Fibroblast of villous mesenchyme (primary cell): ENCODE measurements around the gene GOLIM4. TPM values are rescaled to one million over a fixed set of nuclear protein-coding genes. Genes with fewer than 3 reads are reported as not detected.
"Not testable (repeated sequence)": the region's sequence is repeated elsewhere in the genome, so short reads cannot be mapped to it uniquely, and the experiment has no call there.

Experiments
- DNase-seq: peaks from one replicate; pipeline ENCODE4 v3.0.0-alpha.2; 2010; ENCODE audit warnings: low read depth
- H3K4me3 ChIP-seq: 2 replicates; pipeline ENCODE4 v1.5.1; 2011; ENCODE audit warnings: low read depth, mild to moderate bottlenecking, low read length
- total RNA-seq: library from RNA; depleted of rRNA; stranded (reverse); fragments of >200 nt; gene quantifications from 2 replicates; pipeline ENCODE4 v1.2.3, GENCODE V29; 2012
- TF ChIP-seq, protein P1 (sequence below): IDR thresholded peaks from 2 replicates; pipeline ENCODE4 v1.5.1; 2012; ENCODE audit warnings: low read depth, mild to moderate bottlenecking, low read length; ENCODE audit not compliant: insufficient read depth

Gene GOLIM4
- total RNA-seq, 1 donor: 49.2 TPM

DNA sequence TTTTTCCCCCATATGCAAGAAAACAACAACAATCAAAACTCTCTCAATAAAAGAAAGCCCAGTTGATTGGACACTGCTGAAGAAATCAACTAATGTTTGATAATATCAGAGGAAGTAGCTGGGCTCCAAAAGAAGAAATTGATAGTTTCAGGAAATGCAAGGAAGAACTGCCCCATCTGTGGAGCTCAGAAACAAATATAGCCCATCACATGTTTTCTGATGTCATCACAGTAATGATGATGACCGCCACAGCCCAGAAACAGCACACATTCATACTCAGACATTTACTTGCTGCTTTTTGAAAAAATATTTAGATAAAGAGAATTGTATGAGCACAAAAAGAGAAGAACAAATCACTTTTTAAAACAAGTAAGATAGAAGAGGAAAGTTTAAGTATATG is 67.6 kb downstream of the GOLIM4 start:
- H3K4me3 ChIP-seq: no peak overlapping the region
- TF ChIP-seq, protein P1, sequence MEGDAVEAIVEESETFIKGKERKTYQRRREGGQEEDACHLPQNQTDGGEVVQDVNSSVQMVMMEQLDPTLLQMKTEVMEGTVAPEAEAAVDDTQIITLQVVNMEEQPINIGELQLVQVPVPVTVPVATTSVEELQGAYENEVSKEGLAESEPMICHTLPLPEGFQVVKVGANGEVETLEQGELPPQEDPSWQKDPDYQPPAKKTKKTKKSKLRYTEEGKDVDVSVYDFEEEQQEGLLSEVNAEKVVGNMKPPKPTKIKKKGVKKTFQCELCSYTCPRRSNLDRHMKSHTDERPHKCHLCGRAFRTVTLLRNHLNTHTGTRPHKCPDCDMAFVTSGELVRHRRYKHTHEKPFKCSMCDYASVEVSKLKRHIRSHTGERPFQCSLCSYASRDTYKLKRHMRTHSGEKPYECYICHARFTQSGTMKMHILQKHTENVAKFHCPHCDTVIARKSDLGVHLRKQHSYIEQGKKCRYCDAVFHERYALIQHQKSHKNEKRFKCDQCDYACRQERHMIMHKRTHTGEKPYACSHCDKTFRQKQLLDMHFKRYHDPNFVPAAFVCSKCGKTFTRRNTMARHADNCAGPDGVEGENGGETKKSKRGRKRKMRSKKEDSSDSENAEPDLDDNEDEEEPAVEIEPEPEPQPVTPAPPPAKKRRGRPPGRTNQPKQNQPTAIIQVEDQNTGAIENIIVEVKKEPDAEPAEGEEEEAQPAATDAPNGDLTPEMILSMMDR: no peak
- no peak for DNase-seq

DNA sequence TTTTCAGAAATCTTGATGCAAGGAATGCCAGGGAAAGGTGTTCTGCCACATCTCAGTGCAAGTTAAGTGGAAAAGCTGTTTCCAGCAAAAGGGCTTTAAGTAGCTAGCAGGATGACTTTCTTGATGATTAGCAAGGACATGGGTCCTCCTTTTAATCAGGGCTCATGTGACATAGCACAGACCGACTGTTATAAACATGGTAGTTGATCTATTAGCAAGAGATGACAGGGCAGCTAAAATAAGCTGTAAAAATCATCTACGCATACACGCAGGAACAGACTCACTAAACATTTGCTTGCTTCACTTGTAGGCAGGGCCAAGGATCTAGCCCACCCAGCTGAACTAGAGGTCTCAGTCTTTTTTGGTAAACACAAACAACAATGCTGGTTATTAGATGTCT is 69.0 kb downstream of the GOLIM4 start:
- no peak for DNase-seq

DNA sequence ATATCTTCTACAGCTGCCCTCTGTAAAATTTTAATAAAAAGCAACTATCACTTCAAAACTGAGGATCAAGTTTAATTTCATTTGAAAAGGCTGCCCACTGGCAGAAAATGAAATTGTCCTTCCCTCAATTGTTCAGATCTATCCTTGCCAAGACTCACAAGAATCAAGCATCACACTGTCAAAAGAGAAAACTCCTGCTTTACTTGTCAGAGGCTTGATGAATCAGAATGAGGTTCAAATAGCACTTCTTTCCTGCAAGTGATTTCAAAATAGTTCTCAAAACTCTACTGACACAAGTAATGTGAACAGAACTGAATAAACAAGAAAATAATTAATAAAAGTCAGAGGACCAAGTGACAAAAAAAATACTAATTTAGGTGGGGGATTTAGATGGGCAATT is 70.6 kb downstream of the GOLIM4 start:
- TF ChIP-seq, protein P1: no peak
- peak; percentile 19 for DNase-seq
- H3K4me3 ChIP-seq: no peak overlapping the region

More for the DNA sequence above, 69.0 kb downstream of the GOLIM4 start:
- H3K4me3 ChIP-seq: no peak overlapping the region
- TF ChIP-seq, protein P1: no peak

DNA sequence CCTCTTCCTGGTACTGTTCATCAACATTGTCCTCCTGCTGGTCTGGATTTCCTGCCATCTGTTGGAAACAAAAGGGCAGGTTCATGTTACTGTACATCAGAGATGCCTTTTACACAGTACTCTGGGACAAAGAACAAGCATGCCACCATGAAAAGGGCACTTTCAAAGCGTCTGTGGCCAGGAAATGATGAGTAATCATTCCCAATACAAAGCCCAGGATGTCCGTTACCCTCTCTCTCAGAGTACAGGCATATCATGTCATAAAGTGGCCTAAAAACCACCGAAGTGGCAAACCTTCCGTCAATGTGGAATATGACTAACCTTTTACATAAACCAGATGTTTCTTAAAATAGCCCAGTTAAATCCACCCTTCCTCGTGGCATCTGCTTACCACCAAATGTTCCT is 71.2 kb downstream of the GOLIM4 start:
- H3K4me3 ChIP-seq: no peak overlapping the region
- TF ChIP-seq, protein P1: no peak
- peak; percentile 93 for DNase-seq

DNA sequence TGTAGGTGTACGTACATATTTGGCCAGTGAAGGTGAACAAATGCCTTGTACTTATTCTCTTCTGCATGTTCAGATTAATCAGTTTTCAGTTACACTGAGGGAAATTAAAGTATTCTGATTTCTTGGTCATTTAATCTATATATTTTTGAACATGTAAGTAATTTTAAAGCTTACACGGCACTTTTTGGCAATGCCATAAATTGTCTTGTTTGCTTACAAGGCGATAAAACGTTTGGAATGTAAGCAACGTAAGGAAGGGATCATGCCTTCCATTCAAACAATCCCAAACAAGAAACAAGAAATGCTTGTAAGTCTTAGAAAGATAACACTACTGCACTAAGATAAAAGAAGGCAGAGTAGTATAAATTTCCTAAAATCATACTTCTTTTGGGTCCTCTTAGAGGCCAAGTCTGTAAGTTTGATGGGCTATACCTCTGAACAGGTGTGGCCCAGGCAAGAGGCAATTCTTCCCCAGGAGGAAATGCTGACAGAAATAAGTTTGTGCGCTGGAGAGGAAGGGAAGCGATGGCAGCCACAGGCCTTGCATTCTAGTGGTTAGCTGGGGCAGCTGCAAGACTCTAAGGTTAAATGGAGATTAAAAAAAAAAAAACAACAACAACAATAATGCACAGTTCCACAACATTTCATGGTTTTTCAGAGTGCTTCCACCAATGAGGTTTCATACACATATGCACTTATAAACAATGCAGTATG is 73.8 kb downstream of the GOLIM4 start:
- TF ChIP-seq, protein P1: no peak
- no peak overlapping the region for H3K4me3 ChIP-seq
- DNase-seq: peak; percentile 53

DNA sequence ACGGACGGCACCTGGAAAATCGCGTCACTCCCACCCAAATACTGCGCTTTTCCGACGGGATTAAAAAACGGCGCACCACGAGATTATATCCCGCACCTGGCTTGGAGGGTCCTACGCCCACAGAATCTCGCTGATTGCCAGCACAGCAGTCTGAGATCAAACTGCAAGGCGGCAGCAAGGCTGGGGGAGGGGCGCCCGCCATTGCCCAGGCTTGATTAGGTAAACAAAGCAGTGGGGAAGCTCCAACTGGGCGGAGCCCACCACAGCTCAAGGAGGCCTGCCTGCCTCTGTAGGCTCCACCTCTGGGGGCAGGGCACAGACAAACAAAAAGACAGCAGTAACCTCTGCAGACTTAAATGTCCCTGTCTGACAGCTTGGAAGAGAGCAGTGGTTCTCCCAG is 84.4 kb downstream of the GOLIM4 start:
- not testable (repeated sequence) for DNase-seq, H3K4me3 ChIP-seq

DNA sequence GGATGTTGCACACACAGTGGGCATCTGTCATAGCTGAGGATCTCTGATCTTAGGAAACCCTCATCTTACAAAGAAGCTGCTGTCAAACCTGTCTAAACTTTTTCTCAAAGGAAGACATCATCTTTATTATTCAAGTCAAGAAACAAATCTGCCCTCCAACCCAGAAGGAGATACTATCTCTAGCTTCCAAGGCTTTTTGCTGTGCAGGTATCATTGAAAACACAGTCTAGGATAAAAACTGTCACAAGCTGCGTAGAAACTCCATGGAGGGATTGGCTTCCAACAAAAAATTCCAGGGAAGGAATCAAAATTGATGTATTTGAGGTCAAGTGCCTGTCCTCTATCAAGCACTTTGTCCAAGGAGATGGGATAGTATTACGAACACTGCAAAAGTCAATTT is 89.1 kb downstream of the GOLIM4 start:
- TF ChIP-seq, protein P1: no peak
- no peak overlapping the region for H3K4me3 ChIP-seq
- DNase-seq: no peak
